Prostate gland (tissue), 2 donors: ENCODE measurements around the gene THAP8.

Experiments used
- POLR2A ChIP-seq: fragments of 450-650 bp; IDR thresholded peaks from one replicate; pipeline ENCODE4 v1.6.1; 2016; ENCODE audit warnings: antibody characterized with exemption, mild to moderate bottlenecking
- POLR2AphosphoS5 ChIP-seq: sonication (generic); formaldehyde crosslinking; IDR thresholded peaks from one replicate; pipeline ENCODE4 v1.6.1; 2017; ENCODE audit warnings: antibody characterized with exemption
- TF ChIP-seq, protein P1 (sequence below), 4 experiments: fragments of 200-600 bp in 2 of 4; fragments of 450-650 bp in 2 of 4; sonication (generic) in 2 of 4; IDR thresholded peaks; 1 replicate in 3 of 4; 2 replicates in 1 of 4; pipeline ENCODE4 v1.5.1; 2016 to 2019; ENCODE audit warnings: antibody characterized with exemption in 4 of 4, mild to moderate bottlenecking in 2 of 4, moderate library complexity in 2 of 4

DNA sequence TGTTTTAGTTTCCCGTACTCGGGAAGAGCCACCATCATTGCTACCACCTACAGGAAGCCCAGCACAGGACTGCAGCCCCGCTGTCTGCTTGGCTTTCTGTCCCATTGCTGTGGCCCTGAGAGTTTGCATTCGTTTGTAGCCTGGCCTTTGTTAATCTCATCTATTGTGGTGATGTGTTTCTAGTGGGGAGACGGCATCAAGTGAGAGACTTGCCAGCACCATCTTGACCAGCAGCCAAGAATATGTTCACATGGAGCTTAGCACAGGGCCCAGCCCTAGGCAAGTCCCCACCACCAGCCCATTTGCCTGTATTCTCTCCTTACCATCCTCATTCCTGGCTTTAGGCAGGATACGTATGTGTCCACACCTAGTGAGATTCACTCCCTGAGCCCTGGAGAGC, 39.6 kb upstream of the THAP8 start:
- TF ChIP-seq, protein P1, sequence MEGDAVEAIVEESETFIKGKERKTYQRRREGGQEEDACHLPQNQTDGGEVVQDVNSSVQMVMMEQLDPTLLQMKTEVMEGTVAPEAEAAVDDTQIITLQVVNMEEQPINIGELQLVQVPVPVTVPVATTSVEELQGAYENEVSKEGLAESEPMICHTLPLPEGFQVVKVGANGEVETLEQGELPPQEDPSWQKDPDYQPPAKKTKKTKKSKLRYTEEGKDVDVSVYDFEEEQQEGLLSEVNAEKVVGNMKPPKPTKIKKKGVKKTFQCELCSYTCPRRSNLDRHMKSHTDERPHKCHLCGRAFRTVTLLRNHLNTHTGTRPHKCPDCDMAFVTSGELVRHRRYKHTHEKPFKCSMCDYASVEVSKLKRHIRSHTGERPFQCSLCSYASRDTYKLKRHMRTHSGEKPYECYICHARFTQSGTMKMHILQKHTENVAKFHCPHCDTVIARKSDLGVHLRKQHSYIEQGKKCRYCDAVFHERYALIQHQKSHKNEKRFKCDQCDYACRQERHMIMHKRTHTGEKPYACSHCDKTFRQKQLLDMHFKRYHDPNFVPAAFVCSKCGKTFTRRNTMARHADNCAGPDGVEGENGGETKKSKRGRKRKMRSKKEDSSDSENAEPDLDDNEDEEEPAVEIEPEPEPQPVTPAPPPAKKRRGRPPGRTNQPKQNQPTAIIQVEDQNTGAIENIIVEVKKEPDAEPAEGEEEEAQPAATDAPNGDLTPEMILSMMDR (IDR thresholded peaks at IDR 0.05) = no peak
- TF ChIP-seq POLR2AphosphoS5 (no peak), POLR2A (no peak)
